ES-I3 (cell line): Measurements from ENCODE around the gene CCDC71L.
"Not testable (repeated sequence)": the region's sequence is repeated elsewhere in the genome, so short reads cannot be mapped to it uniquely, and the experiment has no call there.

Source experiments
- H3K36me3 ChIP-seq: 2 replicates; pipeline ENCODE4 v1.6.1; 2013; ENCODE audit warnings: mild to moderate bottlenecking, low read length, control low read depth, moderate library complexity; ENCODE audit not compliant: insufficient read depth
- H3K4me1 ChIP-seq: 2 replicates; pipeline ENCODE4 v1.6.1; 2013; ENCODE audit warnings: mild to moderate bottlenecking, control low read depth, low read length; ENCODE audit not compliant: insufficient read depth
- H3K9ac ChIP-seq: 2 replicates; pipeline ENCODE4 v1.6.1; 2013; ENCODE audit warnings: low read depth, mild to moderate bottlenecking, low read length, moderate library complexity
- H3K9me3 ChIP-seq: 2 replicates; pipeline ENCODE4 v1.6.1; 2013; ENCODE audit warnings: mild to moderate bottlenecking, low read length, moderate library complexity; ENCODE audit not compliant: control insufficient read depth, insufficient read depth

CCDC71L gene

DNA sequence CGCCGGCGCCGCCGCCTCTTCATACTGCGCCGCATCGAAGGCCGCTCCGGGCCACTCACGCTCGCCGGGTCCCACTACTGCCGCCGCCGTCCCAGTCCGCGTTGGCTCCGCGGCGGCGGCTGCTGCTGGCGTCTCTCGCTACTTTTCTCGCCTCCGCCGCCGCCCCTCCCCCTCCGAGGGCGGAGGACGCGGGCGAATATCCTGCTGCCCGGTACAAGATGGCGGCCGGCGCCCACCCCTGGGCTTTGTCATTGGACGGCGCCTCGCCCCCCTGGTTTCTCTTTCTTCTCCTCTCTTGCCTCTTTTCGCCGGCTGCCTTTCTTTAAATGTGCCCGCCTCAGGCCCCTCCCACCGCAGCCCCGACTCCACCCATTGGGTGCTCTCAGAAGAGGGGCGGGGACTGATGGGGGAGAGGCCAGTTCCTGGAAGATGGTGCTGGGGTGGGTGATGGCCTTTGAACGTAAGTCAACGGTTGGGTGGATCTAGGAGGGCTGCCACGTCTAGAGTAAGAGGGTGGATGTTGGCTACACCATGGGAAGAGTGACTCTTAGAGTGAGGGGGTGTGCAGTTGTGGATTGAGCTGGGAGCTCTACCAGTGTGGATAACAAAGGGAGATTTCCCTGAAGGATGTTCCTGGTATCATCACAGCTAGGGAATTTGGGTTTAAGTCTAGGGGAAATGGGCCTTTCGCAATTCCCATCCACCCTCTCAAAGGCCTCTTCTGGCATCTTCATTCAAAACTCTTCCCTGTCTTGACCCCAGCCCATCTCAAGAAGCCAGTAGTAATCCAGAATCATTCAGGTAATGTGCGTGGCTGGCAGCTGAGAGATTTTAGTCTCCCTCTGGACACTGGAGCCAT lies at the start of gene CCDC71L:
Gene CCDC71L, minus strand, starts transcription at position 297 of the 859 bp plus-strand sequence. Its CDS starts 262 bp downstream, at position 35.
- peaks cover 1% of the 10 kb centered on the region for H3K4me1 ChIP-seq
- H3K9me3 ChIP-seq, result no peaks in the 10 kb centered on the region
- H3K9ac ChIP-seq, result peak within 1 kb of the TSS; percentile 90
- H3K36me3 ChIP-seq, result no peaks in the 10 kb centered on the region

DNA sequence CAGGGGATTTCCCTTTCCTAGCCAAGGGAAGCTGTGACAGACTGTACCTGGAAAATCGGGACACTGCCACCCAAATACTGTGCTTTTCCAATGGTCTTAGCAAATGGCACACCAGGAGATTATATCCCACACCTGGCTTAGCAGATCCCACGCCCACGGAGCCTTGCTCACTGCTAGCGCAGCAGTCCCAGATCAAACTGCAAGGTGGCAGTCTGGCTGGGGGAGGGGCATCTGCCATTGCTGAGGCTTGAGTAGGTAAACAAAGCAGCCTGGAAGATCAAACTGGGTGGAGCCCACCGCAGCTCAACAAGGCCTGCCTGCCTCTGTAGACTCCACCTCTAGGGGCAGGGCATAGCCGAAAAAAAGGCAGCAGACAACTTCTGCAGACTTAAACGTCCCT lies 48.6 kb upstream of the CCDC71L start:
- H3K36me3 ChIP-seq, H3K4me1 ChIP-seq, H3K9ac ChIP-seq, H3K9me3 ChIP-seq: not testable (repeated sequence)

DNA sequence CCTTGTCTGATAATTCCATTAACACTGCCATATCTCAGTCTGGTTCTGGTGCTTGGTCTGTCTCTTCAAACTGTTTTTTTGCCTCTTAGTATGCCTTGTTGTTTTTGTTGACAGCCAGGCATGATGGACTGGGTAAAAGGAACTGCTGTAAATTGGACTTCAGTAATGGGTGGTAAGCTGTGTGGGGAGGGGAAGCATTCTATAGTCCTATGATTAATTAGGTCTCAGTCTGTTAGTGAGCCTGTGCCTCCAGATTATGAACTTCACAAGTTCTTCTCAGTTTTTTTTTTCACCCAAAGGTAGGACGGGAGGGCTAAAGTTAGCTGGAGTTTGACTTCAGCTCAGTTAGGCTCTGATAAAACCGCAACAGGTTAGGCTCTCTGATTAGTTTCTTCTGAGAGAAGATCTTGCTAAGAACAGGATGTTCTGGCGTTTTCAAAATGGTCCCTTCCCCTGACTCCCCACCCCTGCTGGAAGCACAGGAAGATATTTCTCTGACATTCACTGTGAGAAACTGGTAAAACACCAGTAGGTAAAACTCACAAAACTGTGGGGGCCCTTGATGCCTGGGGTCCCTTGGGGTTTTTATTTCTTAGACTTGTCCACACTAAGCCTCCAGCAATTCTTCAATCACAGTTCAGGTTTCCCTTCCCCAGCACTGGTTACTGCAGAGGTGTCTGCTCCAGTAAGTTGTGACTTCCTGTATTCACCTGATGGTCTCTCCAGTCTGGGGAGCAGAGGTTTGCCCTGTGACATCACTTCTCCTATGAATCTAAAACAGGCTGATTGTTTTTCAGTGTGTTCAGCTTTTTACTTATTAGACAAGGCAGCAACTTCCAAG lies 43.3 kb upstream of the CCDC71L start:
- Histone ChIP-seq H3K36me3 (no peaks in the 10 kb centered on the region), H3K9ac (no peak overlapping the region), H3K9me3 (no peaks in the 10 kb centered on the region; the same call in 1 of the 2 replicates)

DNA sequence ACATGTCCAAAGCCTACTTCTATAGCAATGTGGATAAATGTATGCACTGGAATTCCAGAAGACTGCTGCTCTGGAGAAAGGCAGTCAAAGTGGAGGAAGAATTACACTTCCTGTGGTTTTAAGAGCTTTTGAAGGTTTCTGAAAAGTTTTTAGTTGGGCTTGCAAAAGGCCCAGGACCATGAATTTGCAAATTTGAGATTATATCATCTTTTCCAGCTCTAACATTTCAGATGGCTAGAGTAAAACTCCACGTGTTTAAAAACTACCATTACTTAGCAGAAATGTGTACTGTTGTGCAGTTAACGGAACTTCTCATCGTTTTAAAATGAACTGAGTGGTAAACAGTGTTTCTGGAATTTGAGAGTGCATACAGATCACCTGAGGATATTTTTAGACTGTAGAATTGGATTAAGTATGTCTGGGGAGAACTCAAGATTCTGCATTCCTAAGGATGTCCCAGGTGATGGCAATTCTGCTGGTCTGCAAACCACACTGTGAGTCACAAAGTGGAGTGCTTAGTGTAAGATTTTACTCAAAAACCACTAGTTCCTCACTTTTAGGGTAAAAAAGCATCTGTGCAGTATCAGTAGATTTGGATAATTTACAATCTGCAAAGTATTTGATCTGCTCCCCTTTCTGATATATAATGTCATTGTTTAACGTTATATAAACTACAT lies 32.9 kb upstream of the CCDC71L start:
- H3K9ac ChIP-seq, result no peak overlapping the region
- no peaks in the 10 kb centered on the region for H3K4me1 ChIP-seq
- no peaks in the 10 kb centered on the region for H3K36me3 ChIP-seq
- no peaks in the 10 kb centered on the region; the same call in 1 of the 2 replicates for H3K9me3 ChIP-seq

More for the DNA sequence above, 43.3 kb upstream of the CCDC71L start:
- H3K4me1 ChIP-seq, result no peaks in the 10 kb centered on the region

DNA sequence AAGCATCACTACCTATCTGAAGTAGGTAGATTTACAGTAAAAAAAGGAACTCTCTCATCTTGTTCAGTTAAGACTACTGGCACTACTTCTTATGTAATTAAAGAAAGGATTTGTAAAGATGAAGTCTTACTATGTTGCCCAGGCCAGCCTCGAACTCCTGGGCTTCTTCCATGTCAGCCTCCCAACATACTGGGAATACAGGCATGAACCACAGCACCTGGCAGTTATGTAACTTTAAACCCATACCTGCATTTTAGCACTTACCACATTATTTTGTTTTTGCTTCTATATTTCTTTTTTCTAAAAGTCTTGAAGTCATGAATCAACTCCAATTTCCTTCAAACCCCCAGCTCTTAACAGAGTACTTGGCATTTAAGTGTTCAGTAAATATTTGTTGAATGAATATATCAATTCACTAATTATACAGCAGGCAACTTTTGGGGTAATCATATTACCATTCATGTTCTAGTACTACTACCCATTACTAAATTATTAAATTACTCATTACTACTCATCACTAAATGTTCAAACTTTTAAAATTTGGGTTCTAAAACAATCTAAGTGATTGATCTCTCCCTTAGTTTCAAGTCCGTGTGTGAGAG lies 31.6 kb upstream of the CCDC71L start:
- Histone ChIP-seq H3K9ac (no peak overlapping the region), H3K36me3 (no peaks in the 10 kb centered on the region), H3K4me1 (no peaks in the 10 kb centered on the region), H3K9me3 (no peaks in the 10 kb centered on the region; the same call in 1 of the 2 replicates)

DNA sequence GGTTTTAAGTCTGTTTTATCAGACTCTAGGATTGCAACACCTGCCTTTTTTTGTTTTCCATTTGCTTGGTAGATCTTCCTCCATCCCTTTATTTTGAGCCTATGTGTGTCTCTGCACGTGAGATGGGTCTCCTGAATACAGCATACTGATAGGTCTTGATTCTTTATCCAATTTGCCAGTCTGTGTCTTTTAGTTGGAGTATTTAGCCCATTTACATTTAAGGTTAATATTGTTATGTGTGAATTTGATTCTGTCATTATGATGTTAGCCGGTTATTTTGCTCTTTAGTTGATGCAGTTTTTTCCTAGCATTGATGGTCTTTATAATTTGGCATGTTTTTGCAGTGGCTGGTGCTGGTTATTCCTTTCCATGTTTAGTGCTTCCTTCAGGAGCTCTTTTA lies 27.2 kb upstream of the CCDC71L start:
- not testable (repeated sequence) for H3K36me3 ChIP-seq, H3K4me1 ChIP-seq, H3K9ac ChIP-seq, H3K9me3 ChIP-seq

DNA sequence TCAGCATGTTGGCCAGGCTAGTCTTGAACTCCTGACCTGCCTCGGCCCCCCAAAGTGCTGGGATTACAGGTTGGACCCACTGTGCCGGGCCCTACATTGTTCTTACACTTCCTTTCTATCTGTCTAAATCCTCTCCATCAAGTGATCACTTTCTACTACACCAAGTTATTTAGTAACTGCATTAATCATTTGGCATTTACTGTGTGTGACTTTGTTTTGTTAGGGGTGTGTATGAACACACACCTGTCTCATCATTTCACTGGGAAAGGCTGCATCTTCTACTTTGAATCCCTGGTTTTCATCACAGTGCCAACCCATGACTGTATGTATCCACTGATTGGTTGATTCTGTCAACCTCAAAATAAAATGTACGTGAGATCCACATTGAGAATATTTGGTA lies 23.0 kb upstream of the CCDC71L start:
- H3K36me3 ChIP-seq, result no peaks in the 10 kb centered on the region
- H3K9me3 ChIP-seq, result no peaks in the 10 kb centered on the region
- no peaks in the 10 kb centered on the region for H3K4me1 ChIP-seq
- H3K9ac ChIP-seq, result no peak overlapping the region

DNA sequence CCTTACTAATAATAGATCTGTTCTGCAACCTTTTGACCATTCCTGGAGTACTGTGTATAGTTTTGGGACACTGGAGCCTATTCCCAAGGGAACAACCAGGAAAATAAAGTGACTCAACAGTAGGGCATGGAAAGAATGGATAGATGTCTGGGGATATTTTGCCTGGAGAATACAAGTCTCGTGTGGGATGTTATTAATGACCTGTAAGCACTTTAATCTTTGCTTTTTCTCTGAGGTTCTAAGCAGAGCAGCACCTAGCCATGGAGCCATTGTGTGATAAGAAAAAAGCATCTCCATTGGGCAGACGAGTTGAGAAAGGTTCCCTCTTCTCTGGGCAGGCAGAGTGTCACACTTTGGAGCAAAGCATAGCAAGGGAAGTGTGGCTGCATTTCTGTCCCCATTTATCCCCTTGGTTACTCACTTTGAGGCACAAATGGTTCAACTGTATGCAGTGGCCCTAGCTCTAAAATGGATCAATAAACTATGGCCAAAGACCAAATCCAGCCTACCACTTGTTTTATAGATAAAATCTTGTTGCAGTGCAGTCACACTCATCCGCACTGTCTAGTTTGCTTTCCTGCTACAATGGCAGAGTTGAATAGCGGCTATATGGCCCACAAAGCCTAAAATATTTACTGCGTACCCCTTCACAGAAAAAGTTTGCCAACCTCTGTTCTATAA lies 21.0 kb upstream of the CCDC71L start:
- Histone ChIP-seq H3K9ac (no peak overlapping the region), H3K4me1 (no peaks in the 10 kb centered on the region), H3K36me3 (no peaks in the 10 kb centered on the region), H3K9me3 (no peaks in the 10 kb centered on the region)

DNA sequence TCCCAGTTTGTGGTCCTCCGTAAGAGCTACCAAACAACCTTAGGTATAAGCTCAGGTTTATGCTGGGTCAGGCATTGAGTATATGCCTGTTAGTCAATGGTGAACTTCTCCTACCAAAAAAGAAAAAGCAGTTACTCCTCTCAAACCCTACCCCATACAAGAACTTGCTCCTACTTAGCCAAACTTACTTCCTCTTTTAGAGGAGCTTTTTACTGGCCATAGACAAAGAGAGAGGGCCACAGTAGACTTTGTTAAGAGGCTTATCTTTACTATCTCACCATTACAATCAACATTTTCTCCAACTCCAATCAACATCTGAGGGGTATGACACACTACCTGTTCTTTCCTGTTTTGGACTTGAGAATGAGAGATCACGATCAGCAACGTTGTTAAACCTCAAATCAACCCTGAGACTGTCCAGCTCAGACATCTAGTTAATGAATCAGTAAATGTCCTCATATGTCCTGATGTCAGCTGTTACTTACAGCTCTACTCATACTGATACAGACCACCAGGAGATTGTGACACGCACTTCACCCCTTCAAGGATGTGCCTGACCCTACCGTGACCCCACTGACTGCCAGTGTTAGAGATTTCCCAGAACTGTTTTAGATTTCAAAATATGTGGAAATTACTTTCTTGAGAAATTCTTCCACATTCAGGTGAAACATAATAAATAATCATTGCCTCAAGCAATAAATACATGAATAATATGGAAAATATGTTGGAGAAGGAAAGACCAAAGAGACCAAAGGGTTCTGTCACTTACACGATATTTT lies 18.4 kb upstream of the CCDC71L start:
- Histone ChIP-seq H3K9ac (no peak overlapping the region), H3K9me3 (no peaks in the 10 kb centered on the region), H3K36me3 (no peaks in the 10 kb centered on the region)

DNA sequence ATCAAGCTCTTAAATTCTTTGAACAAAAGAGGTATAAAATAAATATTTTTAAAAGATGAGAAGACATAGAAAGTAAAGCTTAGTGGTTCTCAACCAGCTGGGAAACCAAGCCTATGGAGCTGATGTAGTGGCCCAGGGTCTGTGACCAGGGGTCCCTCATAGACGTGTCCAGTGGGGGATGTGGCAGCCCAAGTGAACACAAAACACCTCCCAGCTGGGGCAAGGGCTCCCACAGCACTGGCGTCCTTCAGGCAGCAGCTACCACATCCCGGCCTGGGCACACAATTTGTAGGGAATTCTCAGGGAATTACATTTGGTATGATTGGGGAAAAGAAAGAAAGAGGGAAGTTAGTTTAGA lies 17.8 kb upstream of the CCDC71L start:
- Histone ChIP-seq H3K4me1 (no peaks in the 10 kb centered on the region), H3K36me3 (no peaks in the 10 kb centered on the region), H3K9me3 (no peaks in the 10 kb centered on the region), H3K9ac (no peak overlapping the region)

More for the DNA sequence above, 18.4 kb upstream of the CCDC71L start:
- H3K4me1 ChIP-seq, result no peaks in the 10 kb centered on the region

DNA sequence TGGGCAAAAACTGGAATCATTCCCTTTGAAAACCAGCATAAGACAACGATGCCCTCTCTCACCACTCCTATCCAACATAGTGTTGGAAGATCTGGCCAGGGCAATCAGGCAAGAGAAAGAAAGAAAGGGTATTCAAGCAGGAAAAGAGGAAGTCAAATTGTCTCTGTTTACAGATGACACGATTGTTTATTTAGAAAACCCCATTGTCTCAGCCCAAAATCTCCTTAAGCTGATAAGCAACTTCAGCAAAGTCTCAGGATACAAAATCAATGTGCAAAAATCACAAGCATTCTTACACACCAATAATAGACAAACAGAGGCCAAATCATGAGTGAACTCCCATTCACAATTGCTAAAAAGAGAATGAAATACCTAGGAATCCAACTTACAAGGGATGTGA lies 15.5 kb upstream of the CCDC71L start:
- H3K36me3 ChIP-seq, H3K9me3 ChIP-seq, H3K9ac ChIP-seq, H3K4me1 ChIP-seq: not testable (repeated sequence)

DNA sequence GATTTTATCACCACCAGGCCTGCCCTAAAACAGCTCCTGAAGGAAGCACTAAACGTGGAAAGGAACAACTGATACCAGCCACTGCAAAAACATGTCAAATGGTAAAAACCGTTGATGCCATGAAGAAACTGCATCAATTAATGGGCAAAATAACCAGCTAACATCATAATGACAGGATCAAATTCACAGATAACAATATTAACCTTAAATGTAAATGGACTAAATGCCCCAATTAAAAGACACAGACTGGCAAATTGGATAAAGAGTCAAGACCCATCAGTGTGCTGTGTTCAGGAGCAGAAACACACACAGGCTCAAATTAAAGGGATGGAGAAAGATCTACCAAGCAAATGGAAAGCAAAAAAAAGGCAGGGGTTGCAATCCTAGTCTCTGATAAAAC lies 12.7 kb upstream of the CCDC71L start:
- H3K9ac ChIP-seq, H3K9me3 ChIP-seq, H3K4me1 ChIP-seq, H3K36me3 ChIP-seq: not testable (repeated sequence)

DNA sequence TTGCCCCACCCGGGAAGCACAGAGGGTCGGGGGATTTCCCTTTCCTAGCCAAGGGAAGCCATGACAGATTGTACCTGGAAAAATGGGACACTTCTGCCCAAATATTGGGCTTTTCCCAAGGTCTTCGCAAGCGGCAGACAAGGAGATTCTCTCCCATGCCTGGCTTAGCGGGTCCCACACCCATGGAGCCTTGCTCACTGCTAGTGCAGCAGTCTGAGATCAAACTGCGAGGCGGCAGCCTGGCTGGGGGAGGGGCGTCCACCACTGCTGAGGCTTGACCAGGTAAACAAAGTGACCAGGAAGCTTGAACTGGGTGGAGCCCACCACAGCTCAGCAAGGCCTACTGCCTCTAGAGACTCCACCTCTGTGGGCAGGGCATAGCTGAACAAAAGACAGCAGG lies 11.0 kb upstream of the CCDC71L start:
- H3K4me1 ChIP-seq, H3K36me3 ChIP-seq, H3K9me3 ChIP-seq, H3K9ac ChIP-seq: not testable (repeated sequence)
